Mesodermal cell (in vitro differentiated cells): Measurements from ENCODE around the gene CDK6.
A peak's percentile ranks its signal among the peaks of the same experiment; 100 is the strongest.

Experiments used
- H3K27ac ChIP-seq: 2 replicates; pipeline ENCODE4 v1.7.0; 2013; ENCODE audit warnings: mild to moderate bottlenecking, low read depth, low read length, moderate library complexity; ENCODE audit not compliant: severe bottlenecking
- H3K36me3 ChIP-seq: 2 replicates; pipeline ENCODE4 v1.7.1; 2013; ENCODE audit warnings: mild to moderate bottlenecking, low read length, moderate library complexity; ENCODE audit not compliant: control insufficient read depth, insufficient read depth
- H3K4me1 ChIP-seq: one replicate; pipeline ENCODE4 v1.7.1; 2013; ENCODE audit warnings: mild to moderate bottlenecking, low read length; ENCODE audit not compliant: insufficient read depth, control insufficient read depth, poor library complexity, severe bottlenecking
- H3K4me3 ChIP-seq: 2 replicates; pipeline ENCODE4 v1.7.0; 2013; ENCODE audit warnings: low read length, control low read depth, mild to moderate bottlenecking; ENCODE audit not compliant: insufficient read depth, poor library complexity, severe bottlenecking; ENCODE audit errors: extremely low read depth
- H3K9me3 ChIP-seq: 2 replicates; pipeline ENCODE4 v1.7.1; 2013; ENCODE audit warnings: mild to moderate bottlenecking, low read length, moderate library complexity; ENCODE audit not compliant: control insufficient read depth
- WGBS, 2 experiments: methylation state at CpG; one replicate each; pipeline ENCODE4 v1.1.5; 2013; ENCODE audit warnings: missing lambda C conversion rate in 2 of 2; ENCODE audit not compliant: insufficient coverage in 2 of 2; 5-methylcytosine and 5-hydroxymethylcytosine counted together

The CDK6 gene

DNA sequence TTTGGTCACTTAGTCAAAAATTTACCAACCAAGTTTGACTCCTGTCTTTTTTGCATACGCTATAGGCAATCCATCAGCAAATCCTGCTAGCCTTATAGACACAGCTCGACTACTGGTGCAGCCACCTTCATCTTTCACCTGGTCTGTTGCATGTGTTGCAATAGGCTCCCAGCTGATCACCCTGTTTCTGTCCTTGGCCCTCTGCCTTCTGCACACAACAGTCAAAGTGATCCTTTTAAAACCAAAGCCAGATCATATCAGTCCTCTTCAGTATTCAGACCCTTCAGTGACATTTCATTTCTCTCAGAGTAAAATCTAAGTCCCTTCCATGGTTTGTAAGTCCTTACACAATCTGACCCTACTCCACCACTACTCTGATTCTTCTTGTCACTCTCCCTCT is 10.9 kb upstream of the CDK6 start:
- peaks cover 24% of the 10 kb centered on the region for H3K4me1 ChIP-seq
- H3K27ac ChIP-seq, result no peak overlapping the region
- no peak overlapping the region for H3K4me3 ChIP-seq
- 94 to 96% methylated on average over 2 of the region's 2 CpGs for WGBS, 2 experiments
- no peaks in the 10 kb centered on the region for H3K36me3 ChIP-seq
- H3K9me3 ChIP-seq, result peaks cover 11% of the 10 kb centered on the region

- WGBS, 2 experiments, result 75 to 98% methylated on average over 2 of the region's 2 CpGs
- Histone ChIP-seq H3K27ac (no peak overlapping the region), H3K4me1 (peaks cover 34% of the 10 kb centered on the region), H3K4me3 (no peak overlapping the region), H3K36me3 (no peaks in the 10 kb centered on the region), H3K9me3 (peaks cover 11% of the 10 kb centered on the region)
Measured at GRCh38 chr7:92845736-92846135, 9.4 kb upstream of the CDK6 start.

- WGBS, 2 experiments, result 100% methylated on average over 4 of the region's 4 CpGs; no CpG with 5 or more reads in 1 of the 2 experiments
- Histone ChIP-seq H3K4me3 (no peak overlapping the region), H3K36me3 (no peaks in the 10 kb centered on the region), H3K4me1 (peaks cover 29% of the 10 kb centered on the region), H3K27ac (peak overlapping the region; percentile 86), H3K9me3 (peaks cover 11% of the 10 kb centered on the region)
Measured at GRCh38 chr7:92843781-92844180, 7.4 kb upstream of the CDK6 start.

DNA sequence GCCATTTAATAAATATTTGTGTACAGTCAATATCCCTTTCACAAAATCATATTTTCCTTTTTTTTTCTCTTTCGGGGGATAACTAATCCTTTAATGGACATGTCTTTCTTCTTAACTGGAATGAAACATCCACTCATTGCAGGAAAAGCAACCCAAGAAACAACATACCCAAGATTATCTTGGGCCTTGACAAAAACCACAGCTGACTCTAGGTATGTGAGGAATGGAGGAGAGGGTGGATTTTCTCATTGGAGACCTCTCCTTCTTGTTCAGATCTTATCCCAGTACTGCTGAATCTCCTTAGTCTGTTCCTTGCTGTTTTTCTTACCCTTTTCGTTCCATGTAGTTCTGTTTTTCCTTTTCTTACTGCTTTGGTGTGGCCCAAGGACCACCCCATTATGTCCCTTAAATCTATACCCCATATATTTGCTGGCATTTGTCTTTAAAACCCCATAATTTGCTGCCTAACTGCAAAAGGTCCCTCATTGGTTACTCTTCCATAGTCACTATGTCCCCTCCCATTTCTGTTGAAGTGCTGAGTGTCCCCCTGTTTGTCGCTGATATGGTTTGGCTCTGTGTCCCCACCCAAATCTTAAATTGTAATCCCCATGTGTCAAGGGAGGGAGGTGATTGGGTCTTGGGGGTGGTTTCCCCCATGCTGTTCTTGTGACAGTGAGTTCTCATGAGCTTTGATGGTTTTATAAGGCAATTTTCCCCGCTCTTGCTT is 6.8 kb upstream of the CDK6 start:
- WGBS, 2 experiments, result 88 to 100% methylated on average over 1 to 3 of the region's 4 CpGs
- Histone ChIP-seq H3K4me1 (peaks cover 29% of the 10 kb centered on the region), H3K9me3 (peaks cover 11% of the 10 kb centered on the region), H3K27ac (peak overlapping the region; percentile 86), H3K36me3 (no peaks in the 10 kb centered on the region), H3K4me3 (no peak overlapping the region)

- H3K9me3 ChIP-seq, result peaks cover 11% of the 10 kb centered on the region
- no peak overlapping the region for H3K27ac ChIP-seq
- WGBS, 2 experiments, result 98 to 100% methylated on average over 3 of the region's 3 CpGs
- peaks cover 29% of the 10 kb centered on the region for H3K4me1 ChIP-seq
- no peaks in the 10 kb centered on the region for H3K36me3 ChIP-seq
- no peak overlapping the region for H3K4me3 ChIP-seq
Measured at GRCh38 chr7:92841192-92841591, 4.8 kb upstream of the CDK6 start.

GRCh38 chr7:92840316-92840715 is 3.9 kb upstream of the CDK6 start:
- Histone ChIP-seq H3K36me3 (no peaks in the 10 kb centered on the region), H3K27ac (no peak overlapping the region), H3K4me3 (no peak overlapping the region), H3K4me1 (peaks cover 29% of the 10 kb centered on the region), H3K9me3 (peaks cover 11% of the 10 kb centered on the region)
- 36% methylated on average over 2 to 3 of the region's 5 CpGs for WGBS, 2 experiments

DNA sequence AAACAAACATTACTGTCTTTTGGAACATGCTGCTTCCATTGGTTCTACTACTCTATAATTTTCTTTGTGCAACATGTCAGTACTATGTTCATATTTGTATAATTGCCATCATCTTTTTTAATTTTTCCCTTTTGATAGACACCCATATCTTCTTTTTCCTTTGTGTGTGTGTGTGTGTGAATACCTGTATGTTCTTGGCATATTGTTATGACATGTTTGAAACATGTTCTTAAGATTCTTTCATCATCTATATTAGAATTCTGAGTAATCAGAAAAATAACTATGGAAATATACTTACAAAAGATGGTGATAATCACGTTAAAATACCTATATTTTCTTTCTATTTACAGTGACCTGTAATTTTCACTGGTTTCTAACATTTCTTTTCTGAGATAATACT is 3.5 kb upstream of the CDK6 start:
- H3K36me3 ChIP-seq, result no peaks in the 10 kb centered on the region
- peaks cover 29% of the 10 kb centered on the region for H3K4me1 ChIP-seq
- H3K4me3 ChIP-seq, result no peak overlapping the region
- no CpG with 5 or more reads among the region's 1 CpG for WGBS, 2 experiments
- H3K27ac ChIP-seq, result no peak overlapping the region
- peaks cover 11% of the 10 kb centered on the region for H3K9me3 ChIP-seq

DNA sequence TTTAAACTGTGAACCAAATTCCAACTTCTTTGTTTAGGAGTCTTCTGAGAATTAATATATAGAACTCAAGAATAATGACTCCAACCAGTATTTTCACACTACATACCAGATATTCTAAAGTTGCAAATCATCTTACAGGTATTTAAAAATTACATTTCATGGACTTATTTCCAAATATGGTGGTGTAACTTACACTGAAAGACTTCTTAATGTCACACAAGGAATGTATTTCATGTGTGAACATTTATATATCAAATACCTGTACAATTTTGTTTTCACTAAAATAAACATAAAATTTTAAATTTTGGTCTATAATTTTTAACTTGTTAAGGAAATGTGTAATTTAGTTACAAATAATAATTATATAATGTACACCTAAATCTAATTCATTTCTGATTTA is 2.6 kb upstream of the CDK6 start:
- Histone ChIP-seq H3K9me3 (peaks cover 4% of the 10 kb centered on the region), H3K27ac (no peak overlapping the region), H3K4me3 (no peak overlapping the region), H3K36me3 (no peaks in the 10 kb centered on the region), H3K4me1 (peaks cover 26% of the 10 kb centered on the region)

DNA sequence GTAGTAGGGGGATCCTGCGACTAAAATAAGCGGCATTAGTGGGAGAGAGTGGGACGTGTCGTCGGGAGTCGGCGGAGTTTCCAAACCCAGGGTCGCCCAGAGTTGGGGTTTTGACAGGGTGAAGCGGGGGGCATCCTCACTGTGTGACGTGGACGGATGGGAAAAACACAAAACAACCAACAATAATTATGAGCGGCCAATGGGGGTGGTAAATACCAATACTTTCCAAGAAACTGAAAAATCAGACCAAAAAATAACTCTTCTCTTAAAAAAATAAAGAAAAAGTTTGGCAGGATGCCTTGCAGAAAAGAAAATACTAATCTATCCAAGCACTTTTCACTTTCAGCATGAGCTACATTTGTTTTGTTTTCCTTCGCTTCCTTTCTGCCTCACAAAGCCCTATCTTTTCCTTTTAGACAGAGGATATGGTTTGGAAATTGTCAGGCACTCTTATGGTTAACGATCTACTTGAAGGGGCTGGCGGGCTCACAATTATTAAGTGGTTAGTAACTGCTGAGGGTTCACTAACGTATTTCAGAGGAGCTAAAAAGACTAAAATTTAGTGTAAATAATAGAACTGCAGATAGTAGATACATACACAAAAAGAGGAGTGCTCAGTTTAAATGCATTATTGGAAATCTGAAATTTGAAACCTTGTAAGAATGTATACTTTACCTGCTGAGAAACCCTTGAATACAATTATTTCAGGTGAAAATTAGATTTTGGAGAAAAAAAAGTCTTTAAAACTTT is 802 bp upstream of the CDK6 start:
- WGBS, 2 experiments, result 0% methylated on average over 4 to 8 of the region's 16 CpGs
- H3K36me3 ChIP-seq, result peaks cover 5% of the 10 kb centered on the region
- H3K9me3 ChIP-seq, result no peaks in the 10 kb centered on the region
- H3K4me3 ChIP-seq, result peak overlapping the region; percentile 76
- peak overlapping the region; percentile 96 for H3K27ac ChIP-seq
- peaks cover 12% of the 10 kb centered on the region for H3K4me1 ChIP-seq

- 0% methylated on average over 3 to 8 of the region's 32 CpGs for WGBS, 2 experiments
- H3K9me3 ChIP-seq, result no peaks in the 10 kb centered on the region
- peak overlapping the region; percentile 96 for H3K27ac ChIP-seq
Measured at GRCh38 chr7:92835851-92836488, 403 bp downstream of the CDK6 start.

More at GRCh38 chr7:92835851-92836488, 403 bp downstream of the CDK6 start:
- peaks cover 10% of the 10 kb centered on the region for H3K36me3 ChIP-seq
- H3K4me3 ChIP-seq, result peak overlapping the region; percentile 76
- peaks cover 9% of the 10 kb centered on the region for H3K4me1 ChIP-seq
